RPMI8226 (cell line): ENCODE measurements around the gene NXT2.
"Not testable (repeated sequence)": the region's sequence is repeated elsewhere in the genome, so short reads cannot be mapped to it uniquely, and the experiment has no call there.

ENCODE experiments used
- DNase-seq: peaks from one replicate; pipeline ENCODE4 v3.0.0-alpha.2; 2015

Gene NXT2

GRCh38 chrX:109536439-109537323, at the start of gene NXT2:
Gene NXT2 (plus strand): TSS chrX:109536844. CDS start chrX:109537007, 163 bp downstream.
- peak; percentile 92 for DNase-seq

GRCh38 chrX:109487640-109488039, 49.0 kb upstream of the NXT2 start:
- DNase-seq: peak; percentile 65

GRCh38 chrX:109489174-109489573, 47.5 kb upstream of the NXT2 start:
- DNase-seq: no peak

DNA sequence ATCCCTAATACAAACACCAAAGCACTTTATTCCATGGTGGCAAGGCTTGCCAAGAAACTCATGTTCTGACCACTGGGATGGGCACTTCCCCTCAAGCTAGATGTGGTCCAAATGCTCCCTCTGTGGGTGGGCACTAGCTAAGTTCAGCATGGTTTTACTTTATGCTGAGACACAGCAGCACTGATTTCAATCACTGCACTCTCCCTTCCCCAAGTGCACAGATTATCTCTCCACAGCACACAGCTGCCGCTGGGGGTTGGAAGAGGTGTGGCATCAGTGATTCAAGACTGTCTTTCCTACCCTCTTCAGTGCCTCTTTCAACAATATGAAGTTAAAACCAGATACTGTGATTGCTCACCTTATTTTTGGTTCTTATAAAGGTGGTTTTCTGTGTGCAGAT, 38.2 kb upstream of the NXT2 start:
- no peak for DNase-seq

- DNase-seq: no peak
These were observed 35.5 kb upstream of the NXT2 start for GRCh38 chrX:109501176-109501575.

DNA sequence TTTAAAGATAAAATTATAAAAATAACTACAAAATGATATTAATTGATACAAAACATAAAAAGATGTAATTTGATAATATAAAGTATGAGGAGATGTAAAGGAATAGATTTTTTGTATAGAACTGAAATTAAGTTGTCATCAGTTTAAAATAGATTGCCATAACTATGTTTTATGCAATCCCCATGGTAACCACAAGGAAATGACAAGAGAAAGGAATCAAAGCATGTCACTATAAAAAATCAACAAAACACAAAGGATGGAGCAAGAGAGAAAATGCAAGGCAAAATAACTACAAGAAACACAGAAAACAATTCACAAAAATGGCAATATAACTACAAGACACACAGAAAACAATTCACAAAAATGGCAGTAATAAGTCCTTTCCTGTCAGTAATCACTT, 27.7 kb upstream of the NXT2 start:
- DNase-seq: no peak

DNA sequence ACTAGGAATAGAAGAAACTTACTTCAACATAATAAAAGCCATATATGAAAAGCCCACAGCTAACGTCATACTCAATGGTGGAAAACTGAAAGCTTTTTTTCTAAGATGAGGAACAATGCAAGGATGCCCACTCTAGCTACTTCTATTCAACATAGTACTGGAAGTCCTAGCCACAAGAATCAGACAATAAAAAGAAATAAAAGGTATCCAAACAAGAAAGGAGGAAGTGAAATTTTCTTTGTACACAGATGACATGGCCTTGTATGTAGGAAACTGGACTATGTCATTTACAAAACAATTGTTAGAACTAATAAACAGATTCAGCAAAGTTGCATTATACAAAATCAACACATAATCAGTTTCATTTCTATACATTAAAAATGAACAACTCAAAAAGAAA, 25.5 kb upstream of the NXT2 start:
- no peak for DNase-seq

GRCh38 chrX:109519001-109519400, 17.6 kb upstream of the NXT2 start:
- DNase-seq: no peak

DNA sequence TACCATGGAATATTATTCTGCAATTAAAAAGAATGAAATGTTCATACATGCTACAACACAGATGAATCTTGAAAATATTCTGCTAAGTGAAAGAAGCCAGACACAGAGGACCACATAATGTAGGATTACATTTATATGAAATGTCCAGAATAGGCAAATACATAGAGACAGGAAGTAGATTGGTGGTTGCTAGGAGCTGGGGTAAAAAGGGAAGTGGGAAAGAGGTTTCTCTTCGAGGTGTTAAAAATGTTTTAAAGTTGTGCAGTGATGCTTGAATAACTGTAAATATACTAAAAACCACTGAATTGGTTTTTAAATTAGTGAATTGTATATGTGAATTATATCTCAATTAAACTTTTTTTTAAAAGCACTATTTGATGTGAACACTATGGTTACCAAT, 3.6 kb upstream of the NXT2 start:
- DNase-seq: no peak

DNA sequence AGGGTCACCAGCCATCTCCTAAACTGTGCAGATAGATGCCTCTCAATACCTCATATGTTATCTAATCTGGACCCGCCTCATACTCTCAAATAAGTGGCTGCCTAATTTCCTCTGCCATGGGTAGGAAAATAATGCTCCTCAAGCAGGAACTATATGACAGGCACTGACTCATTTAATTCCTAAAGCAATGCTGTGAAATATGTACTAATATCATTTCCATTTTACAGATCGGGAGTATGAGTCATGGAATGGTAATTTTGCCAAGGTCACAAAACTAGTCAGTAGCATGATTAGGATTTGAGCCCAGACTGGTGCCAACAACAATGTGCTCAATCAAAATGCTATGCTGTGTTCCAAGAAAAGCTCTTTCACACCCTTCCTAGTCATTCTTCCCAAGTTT, 3.0 kb upstream of the NXT2 start:
- DNase-seq: no peak

GRCh38 chrX:109534933-109535332, 1.7 kb upstream of the NXT2 start:
- DNase-seq: no peak

- no peak for DNase-seq
These were observed 1.1 kb upstream of the NXT2 start for GRCh38 chrX:109535578-109535977.

- DNase-seq: no peak
These were observed 651 bp downstream of the NXT2 start for GRCh38 chrX:109537324-109537665.

GRCh38 chrX:109539007-109539406, 2.4 kb downstream of the NXT2 start:
- not testable (repeated sequence) for DNase-seq

DNA sequence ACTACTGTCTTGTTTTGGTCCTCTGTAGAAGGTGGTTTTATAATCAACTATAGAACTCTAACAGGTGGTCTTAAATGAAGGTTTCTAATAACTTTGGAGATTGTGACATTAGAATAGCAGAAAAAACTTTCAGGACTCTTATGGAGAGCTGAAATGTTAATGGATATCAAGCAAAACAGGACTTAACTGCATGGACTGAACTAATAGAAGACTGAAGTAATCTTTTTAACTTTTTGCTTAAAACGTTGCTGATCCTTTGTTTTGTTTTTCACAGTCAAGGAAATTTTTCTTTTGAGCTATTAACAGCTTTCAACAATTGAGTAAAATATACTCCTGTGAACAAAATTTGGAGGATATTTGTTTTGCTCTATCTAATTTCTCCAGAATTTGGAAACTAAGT, 17.2 kb downstream of the NXT2 start:
- no peak for DNase-seq

GRCh38 chrX:109576083-109576482, 39.4 kb downstream of the NXT2 start:
- DNase-seq: not testable (repeated sequence)

GRCh38 chrX:109577055-109577454, 40.4 kb downstream of the NXT2 start:
- no peak for DNase-seq

DNA sequence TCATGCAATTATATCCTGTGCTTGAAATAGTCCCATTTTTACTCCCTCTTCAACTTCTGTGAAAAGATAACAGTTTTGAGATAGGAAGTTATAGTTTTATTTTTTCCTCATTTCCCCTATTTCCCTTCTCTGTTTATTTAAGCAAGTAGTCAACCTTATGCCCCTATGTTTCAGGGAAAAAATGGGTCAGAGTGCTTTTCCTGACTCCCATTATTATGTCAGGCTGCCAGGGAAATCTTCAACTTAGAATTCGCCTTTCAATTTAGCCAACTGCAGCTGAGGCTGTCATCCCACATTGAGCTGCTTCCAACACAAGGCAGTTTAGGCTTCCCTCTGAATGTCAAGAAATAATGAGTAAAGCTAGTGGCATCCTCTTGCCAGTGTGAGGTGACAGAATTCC, 42.3 kb downstream of the NXT2 start:
- DNase-seq: no peak

GRCh38 chrX:109585488-109585887, 48.8 kb downstream of the NXT2 start:
- no peak for DNase-seq

DNA sequence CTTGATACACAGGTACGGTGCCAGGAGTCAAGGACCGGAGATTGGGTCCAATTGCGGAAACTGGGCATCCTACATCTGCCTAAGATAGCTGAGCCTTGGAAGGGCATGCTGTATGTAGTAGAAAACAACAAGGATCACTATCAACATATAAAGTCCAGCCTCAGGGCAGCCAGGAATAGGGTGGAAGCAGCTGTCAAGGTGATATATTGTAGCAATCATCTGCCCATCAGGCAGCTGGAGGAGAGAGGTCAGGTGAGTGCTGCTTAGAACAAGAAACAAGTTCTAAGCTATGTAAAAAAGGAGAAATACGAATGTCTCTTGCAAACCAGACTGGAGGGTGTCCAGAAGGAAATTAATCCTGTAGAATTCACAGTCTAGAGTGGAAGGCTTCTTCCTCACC, 53.5 kb downstream of the NXT2 start:
- no peak for DNase-seq
